Cardiac fibroblast (primary cell): ENCODE results near the gene RAPSN.

Experiments
- DNase-seq, 2 donors: peaks; one replicate each; pipeline versions ENCODE4 v3.0.0 to v3.0.0-alpha.2; 2010; ENCODE audit warnings: low read depth in 2 of 2
- H3K4me3 ChIP-seq, 2 donors: replicated peaks in 1 of 2; 1 replicate in 1 of 2; 2 replicates in 1 of 2; pipeline ENCODE4 v1.5.1; 2011; ENCODE audit warnings: low read depth in 2 of 2, low read length in 2 of 2, mild to moderate bottlenecking in 2 of 2, moderate library complexity in 1 of 2
- CTCF ChIP-seq: IDR thresholded peaks from one replicate; pipeline ENCODE4 v1.5.1; 2011; ENCODE audit warnings: low read depth, mild to moderate bottlenecking, low read length, inconsistent platforms

The RAPSN gene

DNA sequence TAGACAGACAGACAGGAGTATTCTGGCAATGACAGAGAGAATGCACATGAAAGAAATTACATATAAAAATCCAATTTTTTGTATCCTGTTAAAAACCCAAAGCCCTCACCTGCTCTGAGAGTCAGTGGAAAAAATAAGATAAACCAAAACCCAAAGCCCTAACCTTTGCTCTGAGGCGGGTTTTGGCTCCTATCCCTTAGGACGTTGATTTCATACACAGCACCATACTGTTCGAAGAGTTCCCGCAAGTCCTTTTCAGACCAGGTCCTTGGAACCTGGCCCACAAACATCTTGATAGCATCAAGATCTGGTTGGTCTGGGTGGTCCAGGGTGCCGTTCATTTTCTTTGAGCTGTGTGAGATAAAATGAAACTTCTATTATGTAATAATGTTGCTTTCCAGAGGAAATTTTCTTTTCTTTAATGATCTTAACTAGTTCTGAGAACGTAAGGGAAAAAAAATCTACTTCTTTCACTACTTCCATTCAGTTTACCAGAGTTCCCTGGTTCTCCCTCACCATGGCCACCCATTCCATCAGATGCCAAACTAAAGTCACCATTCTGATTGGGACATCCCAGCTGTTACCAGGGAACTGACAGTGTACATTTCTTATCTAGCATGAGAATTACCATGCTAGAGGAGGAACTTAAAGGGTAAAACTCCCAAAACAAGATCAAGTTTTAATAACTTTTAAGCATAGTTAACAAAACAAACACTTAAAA, 39.9 kb upstream of the RAPSN start:
- no peak for TF ChIP-seq CTCF
- DNase-seq: no peak
- H3K4me3 ChIP-seq: no peak overlapping the region

GRCh38 chr11:47488111-47488510, 39.2 kb upstream of the RAPSN start:
- DNase-seq: no peak
- TF ChIP-seq CTCF: no peak
- H3K4me3 ChIP-seq: no peak overlapping the region

DNA sequence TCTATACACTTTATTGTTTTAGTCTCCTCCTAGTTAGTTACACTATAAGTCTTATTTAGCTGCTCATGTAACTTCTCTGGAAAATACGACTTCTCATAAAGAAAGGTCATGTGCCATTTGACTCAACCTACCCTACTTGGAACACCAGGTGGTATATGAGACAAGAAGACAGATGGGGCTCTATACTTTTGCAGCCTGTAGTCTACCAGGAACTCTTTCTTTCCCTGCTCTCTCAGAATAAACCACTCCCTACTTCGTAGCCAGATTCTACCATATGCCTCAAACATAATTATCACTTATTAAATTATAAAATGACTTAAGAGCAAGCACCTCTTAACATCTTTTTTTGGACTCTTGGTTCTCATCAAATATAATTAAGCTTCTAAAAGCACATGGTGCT, 38.5 kb upstream of the RAPSN start:
- no peak for DNase-seq
- TF ChIP-seq CTCF: no peak
- no peak overlapping the region for H3K4me3 ChIP-seq

DNA sequence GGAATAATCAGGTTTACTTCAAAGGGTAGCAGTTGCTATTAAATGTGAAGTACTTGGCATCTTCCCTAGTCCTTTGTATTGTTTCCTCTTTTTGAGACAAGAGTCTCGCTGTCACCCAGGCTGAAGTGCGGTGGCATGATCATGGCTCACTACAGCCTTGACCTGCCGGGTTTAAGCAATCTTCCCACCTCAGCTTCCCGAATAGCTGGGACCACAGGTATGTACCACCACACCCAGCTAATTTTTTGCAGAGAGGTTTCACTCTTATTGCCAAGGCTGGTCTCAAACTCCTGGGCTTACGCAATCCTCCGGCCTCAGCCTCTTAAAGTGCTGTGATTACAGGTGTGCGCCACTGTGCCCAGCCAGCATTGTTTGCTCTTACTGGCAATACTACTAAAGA, 36.2 kb upstream of the RAPSN start:
- no peak for TF ChIP-seq CTCF
- DNase-seq: no peak
- no peak overlapping the region for H3K4me3 ChIP-seq

DNA sequence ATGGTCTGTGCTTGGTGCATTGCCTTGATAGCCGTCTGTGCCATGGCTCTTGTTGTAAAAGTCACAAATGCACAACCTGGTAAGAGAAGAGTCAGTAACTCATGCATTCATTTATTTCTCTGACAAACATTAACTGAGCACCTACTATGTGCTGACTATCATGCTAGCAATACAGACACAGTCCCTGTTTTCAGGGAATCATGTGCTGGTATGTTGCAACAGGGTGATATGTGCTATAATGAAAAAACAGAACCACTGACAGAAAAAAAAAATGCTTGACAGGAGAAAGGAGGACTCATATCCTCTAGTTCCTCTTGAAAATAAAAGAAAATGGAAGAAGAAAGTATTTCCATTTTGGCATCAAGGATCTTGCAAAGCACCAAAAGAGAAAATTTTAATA, 34.5 kb upstream of the RAPSN start:
- no peak for DNase-seq
- no peak for TF ChIP-seq CTCF
- H3K4me3 ChIP-seq: no peak overlapping the region

- DNase-seq: peak in 1 of 2 donors; percentile 24
- H3K4me3 ChIP-seq: no peak overlapping the region
- TF ChIP-seq CTCF: no peak
Measured at GRCh38 chr11:47480762-47481161, 31.8 kb upstream of the RAPSN start.

DNA sequence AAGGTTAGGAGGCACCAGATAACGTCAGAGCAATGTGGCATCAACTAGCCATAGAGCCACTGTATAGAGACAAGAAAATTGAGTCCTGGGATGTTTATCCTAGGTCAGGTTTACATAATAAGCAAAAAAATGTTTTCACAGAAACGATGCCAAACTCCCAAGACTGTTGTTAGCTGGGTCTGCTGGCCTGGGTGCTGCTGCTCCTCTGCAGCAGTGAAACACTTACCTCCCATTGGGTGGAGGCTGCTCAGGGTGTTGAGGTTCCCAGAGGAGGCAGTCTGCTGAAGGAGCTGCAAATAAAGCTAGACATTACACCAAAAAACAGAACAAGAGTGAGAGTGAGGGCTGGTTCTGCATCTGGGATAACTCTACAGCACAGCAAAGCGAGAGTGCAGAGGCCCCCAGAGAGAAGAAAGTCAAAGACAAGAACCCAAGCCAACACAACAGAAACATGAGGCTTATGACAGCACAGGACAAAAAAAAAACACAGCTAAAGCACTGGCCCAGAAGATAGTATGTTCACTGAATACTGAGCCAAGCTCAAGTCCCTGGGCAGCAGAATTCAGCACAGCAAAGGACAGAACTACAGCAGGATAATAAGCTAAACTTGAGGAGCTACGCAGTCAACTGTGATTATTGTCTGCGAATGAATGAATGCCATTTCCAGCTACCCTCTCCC, 29.9 kb upstream of the RAPSN start:
- peak in 1 of 2 donors; percentile 23 for DNase-seq
- TF ChIP-seq CTCF: no peak
- no peak overlapping the region for H3K4me3 ChIP-seq
